Activated CD4-positive, CD25-positive, alpha-beta regulatory T cell (primary cell): ENCODE results near the gene ACOT4.
A peak's percentile ranks its signal among the peaks of the same experiment; 100 is the strongest.
"Not testable (repeated sequence)": the region's sequence is repeated elsewhere in the genome, so short reads cannot be mapped to it uniquely, and the experiment has no call there.

Source experiments
- DNase-seq, 4 experiments: peaks; one replicate each; lab custom pipeline; 2025; lab: John Stamatoyannopoulos, UW

ACOT4 gene, protein sequence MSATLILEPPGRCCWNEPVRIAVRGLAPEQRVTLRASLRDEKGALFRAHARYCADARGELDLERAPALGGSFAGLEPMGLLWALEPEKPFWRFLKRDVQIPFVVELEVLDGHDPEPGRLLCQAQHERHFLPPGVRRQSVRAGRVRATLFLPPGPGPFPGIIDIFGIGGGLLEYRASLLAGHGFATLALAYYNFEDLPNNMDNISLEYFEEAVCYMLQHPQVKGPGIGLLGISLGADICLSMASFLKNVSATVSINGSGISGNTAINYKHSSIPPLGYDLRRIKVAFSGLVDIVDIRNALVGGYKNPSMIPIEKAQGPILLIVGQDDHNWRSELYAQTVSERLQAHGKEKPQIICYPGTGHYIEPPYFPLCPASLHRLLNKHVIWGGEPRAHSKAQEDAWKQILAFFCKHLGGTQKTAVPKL

DNA sequence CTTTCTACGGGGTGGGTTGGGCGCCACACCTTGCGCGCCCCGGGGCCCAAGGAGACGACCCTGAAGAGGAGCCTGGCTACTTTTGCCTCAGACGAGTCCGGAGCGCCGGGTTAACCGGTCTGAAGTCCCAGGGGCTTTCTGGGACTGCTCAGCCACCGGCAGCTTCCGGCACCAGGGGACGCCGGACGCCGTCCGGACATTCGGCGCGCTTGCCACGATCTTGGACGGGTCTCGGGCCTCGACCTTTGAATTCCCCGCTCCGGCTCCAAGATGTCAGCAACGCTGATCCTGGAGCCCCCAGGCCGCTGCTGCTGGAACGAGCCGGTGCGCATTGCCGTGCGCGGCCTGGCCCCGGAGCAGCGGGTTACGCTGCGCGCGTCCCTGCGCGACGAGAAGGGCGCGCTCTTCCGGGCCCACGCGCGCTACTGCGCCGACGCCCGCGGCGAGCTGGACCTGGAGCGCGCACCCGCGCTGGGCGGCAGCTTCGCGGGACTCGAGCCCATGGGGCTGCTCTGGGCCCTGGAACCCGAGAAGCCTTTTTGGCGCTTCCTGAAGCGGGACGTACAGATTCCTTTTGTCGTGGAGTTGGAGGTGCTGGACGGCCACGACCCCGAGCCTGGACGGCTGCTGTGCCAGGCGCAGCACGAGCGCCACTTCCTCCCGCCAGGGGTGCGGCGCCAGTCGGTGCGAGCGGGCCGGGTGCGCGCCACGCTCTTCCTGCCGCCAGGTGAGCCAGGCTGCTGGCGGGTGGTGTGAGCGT is at the start of gene ACOT4:
ACOT4 (plus strand) TSS at position 184 of the 760 bp plus-strand sequence; CDS start at position 271, 87 bp downstream.
- DNase-seq = peak; percentile 8 to 53 (median 30)

DNA sequence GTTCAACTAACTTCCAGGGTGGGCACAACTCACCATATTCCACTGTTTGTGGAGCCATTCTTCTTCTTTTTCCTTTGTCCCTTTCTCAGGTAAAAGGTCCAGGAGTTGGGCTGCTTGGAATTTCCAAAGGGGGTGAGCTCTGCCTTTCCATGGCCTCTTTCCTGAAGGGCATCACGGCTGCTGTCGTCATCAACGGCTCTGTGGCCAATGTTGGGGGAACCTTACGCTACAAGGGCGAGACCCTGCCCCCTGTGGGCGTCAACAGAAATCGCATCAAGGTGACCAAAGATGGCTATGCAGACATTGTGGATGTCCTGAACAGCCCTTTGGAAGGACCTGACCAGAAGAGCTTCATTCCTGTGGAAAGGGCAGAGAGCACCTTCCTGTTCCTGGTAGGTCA is 48.7 kb upstream of the ACOT4 start:
- not testable (repeated sequence) for DNase-seq

GRCh38 chr14:73545353-73545752 is 46.3 kb upstream of the ACOT4 start:
- DNase-seq = not testable (repeated sequence)

DNA sequence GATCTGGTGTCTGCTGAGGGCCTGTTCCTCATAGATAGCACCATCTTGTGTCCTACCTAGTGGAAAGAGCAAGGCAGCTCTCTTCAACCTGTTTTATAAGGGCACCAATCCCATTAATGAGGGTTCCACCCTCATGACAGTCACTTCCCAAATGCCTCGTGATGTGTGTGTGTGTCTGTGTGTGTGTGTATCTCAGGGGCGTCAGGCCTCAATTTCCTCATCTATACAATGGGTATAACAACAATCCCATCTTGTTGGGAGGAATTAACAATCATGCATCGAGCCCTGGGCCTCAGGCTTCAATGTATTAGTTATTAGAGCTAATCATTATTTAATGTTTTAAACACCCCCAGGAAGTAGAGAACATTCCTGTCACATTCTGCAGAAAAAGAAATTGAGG is 42.6 kb upstream of the ACOT4 start:
- DNase-seq = not testable (repeated sequence)

GRCh38 chr14:73549889-73550524 is 41.7 kb upstream of the ACOT4 start:
- not testable (repeated sequence) for DNase-seq

DNA sequence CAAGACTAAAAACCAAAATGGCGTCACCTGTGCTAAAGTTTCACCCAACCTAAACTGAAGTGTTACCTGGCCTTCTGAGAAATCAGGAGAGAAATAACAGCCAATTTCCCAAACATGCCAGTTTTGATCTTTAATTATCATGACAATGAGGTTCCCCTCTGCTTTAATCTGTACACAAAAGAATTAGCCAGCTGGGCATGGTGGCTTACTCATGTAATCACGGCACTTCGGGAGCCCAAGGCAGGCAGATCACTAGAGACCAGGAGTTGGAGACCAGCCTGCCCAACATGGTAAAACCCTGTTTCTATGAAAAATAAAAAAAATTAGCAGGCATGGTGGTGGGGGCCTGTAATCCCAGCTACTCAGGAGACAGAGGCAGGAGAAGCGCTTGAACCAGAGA is 37.8 kb upstream of the ACOT4 start:
- no peak for DNase-seq

- DNase-seq = not testable (repeated sequence)
Observed at GRCh38 chr14:73557201-73557600, 34.5 kb upstream of the ACOT4 start.

- not testable (repeated sequence) for DNase-seq
Observed at GRCh38 chr14:73558238-73558637, 33.4 kb upstream of the ACOT4 start.

- not testable (repeated sequence) for DNase-seq
Observed at GRCh38 chr14:73562256-73562655, 29.4 kb upstream of the ACOT4 start.

GRCh38 chr14:73562696-73563095 is 29.0 kb upstream of the ACOT4 start:
- not testable (repeated sequence) for DNase-seq

- not testable (repeated sequence) for DNase-seq
Observed at GRCh38 chr14:73566431-73566830, 25.2 kb upstream of the ACOT4 start.

DNA sequence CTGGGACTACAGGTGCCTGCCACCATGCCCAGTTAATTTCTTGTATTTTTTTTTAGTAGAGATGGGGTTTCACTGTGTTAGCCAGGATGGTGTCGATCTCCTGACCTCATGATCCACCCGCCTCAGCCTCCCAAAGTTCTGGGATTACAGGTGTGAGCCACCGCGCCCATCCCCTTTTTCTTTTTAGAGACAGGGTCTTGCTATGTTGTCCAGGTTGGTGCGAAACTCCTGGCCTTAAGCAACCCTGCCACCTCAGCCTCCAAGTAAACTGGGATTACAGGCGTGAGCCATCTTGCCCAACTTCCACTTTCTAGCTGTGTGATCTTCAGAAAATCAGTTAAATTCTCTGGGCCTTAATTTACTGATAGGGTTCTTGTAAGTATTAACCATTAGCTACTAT is 24.7 kb upstream of the ACOT4 start:
- not testable (repeated sequence) for DNase-seq

- no peak for DNase-seq
Observed at GRCh38 chr14:73567358-73567757, 24.3 kb upstream of the ACOT4 start.

DNA sequence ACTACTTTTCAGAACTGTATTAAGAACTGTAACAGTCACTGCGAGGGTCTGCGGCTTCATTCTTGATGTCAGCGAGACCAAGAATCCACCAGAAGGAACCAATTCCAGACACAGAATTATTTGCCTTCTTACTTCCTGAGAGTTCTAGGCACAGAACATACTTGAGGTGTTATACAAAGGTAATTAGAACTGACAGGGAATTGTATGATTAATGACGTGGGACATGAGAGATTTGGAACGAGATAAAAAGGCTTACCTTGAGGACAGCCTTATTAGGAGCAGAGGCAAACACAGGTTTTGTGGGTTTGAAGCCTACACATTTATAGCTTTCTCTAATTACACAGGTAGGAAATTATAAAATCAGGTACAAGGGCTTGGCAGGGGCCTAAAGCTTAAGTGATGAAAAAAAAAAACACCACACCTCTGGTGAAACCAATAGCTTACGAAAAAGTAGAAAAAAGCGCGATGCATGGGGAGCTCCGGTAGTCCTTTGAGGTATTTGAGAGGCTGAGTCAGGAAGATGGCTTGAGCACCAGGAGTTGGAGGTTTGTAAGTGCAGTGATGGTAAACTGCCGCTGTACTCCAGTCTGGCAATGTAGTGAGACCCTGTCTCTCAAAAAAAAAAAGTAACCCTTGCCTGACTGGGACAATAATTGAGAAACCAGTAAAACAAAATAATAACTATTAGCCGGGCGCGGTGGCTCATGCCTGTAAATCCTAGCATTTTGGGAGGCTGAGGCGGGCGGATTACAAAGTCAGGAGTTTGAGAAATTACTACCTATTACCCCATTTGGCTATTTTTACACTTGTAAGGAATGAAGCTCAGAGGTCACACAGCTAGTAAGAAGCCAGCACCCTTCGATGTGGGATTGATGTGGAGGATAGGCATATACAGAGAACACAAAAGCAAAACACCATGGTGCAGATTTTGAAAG is 23.5 kb upstream of the ACOT4 start:
- no peak for DNase-seq

DNA sequence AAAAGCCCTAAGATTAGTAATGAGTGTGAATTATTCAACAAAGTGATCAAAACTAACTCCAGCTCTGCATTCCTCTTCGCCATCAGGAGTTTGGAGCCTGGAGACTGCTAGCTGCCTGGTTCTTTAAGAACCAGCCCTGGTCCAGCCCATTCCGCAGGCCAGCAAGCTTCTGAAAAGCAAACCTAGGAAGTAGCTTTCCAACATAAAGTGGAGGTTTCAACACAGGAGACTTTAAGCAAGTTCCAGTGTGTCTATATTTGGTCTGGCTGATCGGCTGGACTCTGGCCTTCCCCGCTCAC is 22.8 kb upstream of the ACOT4 start:
- not testable (repeated sequence) for DNase-seq

- peak; percentile 60 to 67 (median 62) for DNase-seq
Observed at GRCh38 chr14:73569185-73569958, 22.3 kb upstream of the ACOT4 start, which contains the start of gene ACOT2. Gene ACOT2, plus strand, starts transcription at chr14:73569213. Its CDS starts 28 bp downstream, at chr14:73569241.

DNA sequence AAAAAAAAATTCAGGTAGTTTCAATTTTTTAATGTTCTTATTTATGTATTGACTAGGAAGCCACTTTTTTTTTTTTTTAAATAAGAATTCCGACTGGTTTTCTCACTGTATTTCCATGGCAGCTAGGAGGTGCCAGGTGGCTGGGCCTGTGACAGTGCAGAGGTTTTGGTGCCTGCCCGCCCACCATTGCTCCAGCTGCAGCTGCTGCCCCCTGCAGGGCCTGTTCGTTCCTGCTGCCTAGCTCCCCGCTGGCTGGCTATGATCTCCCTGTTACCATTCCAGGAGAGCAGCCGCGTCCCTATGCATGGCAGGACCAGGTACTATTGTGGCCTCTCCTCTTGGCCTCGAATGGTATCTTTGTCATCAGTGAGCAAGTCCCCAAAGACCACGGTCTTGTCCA is 20.8 kb upstream of the ACOT4 start:
- DNase-seq = peak; percentile 7 to 47 (median 20)

DNA sequence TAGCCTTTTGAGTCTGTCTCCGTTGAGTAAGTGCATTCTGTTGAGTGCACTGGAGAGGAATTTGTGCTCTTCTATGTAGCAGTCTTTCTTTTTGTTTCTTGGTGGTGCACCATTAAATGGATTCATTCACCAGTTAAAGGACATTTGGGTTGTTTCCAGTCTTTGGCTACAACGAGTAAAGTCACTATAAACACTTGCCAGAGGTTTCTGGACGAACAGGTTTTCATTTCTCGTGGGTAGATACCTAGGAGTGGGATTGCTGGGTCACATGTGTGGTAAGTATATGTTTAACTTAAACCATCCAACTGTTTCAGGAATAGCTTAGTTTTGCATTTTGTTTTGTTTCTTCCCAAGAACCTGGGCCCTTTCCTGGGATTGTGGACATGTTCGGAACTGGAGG is 18.6 kb upstream of the ACOT4 start:
- not testable (repeated sequence) for DNase-seq

DNA sequence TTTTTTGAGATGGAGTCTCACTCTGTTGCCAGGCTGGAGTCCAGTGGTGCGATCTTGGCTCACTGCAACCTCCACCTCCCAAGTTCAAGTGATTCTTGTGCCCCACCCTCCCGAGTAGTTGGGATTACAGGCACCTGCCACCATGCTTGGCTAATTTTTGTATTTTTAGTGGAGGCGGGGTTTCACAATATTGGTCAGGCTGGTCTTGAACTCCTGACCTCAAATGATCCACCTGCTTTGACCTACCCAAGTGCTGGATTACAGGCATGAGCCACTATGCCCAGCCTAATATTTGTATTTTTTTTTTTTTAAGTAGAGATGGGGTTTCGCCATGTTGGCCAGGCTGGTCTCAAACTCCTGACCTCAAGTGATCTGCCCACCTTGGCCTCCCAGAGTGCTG is 17.9 kb upstream of the ACOT4 start:
- DNase-seq = not testable (repeated sequence)

DNA sequence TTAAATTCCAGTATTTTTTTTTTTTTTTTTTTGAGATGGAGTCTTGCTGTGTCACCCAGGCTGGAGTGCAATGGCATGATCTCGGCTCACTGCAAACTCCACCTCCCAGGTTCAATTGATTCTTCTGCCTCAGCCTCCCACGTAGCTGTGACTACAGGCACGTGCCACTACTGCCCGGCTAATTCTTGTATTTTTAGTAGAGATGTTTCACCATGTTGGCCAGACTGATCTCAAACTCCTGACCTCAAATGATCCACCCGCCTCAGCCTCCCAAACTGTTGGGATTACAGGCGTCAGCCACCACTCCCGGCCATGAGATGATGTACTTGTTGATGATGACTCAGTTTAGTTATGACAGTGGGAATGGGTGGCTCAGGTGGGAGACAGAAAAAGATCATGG is 17.4 kb upstream of the ACOT4 start:
- not testable (repeated sequence) for DNase-seq

DNA sequence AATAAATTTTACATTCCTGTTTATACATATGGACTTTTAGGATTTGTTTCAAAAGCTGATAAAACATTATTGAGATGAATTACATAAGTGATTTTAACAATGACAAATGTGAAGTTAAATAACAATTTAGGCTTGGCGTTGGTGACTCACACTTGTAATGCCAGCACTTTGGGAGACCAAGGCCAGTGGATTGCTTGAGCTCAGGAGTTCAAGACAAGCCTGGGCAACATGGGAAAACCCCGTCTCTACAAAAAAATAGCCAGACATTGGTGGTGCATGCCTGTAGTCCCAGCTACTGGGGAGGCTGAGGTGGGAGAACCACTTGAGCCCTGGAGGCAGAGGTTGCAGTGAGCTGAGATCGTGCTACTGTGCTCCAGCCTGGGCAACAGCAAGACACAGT is 15.3 kb upstream of the ACOT4 start:
- DNase-seq = no peak
